Measurements from ENCODE around the gene MAPK6. TPM values are rescaled to one million over a fixed set of nuclear protein-coding genes. Genes with fewer than 3 reads are reported as not detected.

The MAPK6 gene
- polyA plus RNA-seq, 1 experiment = 74.3 TPM

- Histone ChIP-seq H3K9me3 (ENCODE audit: control insufficient read depth, insufficient read depth, low read length) (no peaks in the 10 kb centered on the region; the same call in 1 of the 2 replicates), H3K4me3 (ENCODE audit: low read depth, low read length) (no peak overlapping the region), H3K27ac (ENCODE audit: low read depth, low read length) (no peak overlapping the region), H3K27me3 (ENCODE audit: control insufficient read depth, insufficient read depth, low read length) (no peaks in the 10 kb centered on the region)
- TF ChIP-seq, protein P1, sequence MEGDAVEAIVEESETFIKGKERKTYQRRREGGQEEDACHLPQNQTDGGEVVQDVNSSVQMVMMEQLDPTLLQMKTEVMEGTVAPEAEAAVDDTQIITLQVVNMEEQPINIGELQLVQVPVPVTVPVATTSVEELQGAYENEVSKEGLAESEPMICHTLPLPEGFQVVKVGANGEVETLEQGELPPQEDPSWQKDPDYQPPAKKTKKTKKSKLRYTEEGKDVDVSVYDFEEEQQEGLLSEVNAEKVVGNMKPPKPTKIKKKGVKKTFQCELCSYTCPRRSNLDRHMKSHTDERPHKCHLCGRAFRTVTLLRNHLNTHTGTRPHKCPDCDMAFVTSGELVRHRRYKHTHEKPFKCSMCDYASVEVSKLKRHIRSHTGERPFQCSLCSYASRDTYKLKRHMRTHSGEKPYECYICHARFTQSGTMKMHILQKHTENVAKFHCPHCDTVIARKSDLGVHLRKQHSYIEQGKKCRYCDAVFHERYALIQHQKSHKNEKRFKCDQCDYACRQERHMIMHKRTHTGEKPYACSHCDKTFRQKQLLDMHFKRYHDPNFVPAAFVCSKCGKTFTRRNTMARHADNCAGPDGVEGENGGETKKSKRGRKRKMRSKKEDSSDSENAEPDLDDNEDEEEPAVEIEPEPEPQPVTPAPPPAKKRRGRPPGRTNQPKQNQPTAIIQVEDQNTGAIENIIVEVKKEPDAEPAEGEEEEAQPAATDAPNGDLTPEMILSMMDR (IDR thresholded peaks at IDR 0.05; ENCODE audit: low read depth, low read length) = no peak
- CTCF ChIA-PET = interaction anchor here (1.3 to 1.6 kb wide), 2 partner anchors 19 to 20 kb away, joined by 4 read pairs; no protein-coding TSS in a partner anchor
- POLR2A ChIA-PET = interaction anchor here (0.7 to 1.1 kb wide), 2 partner anchors 76 to 126 kb away, joined by 3 to 4 read pairs; partner anchors contain the start of gene LEO1
- DNase-seq (ENCODE audit: low read depth, low spot score) = no peak
Observed at GRCh38 chr15:52098323-52098722, 79.3 kb downstream of the MAPK6 start.

GRCh38 chr15:52099651-52100272, 80.7 kb downstream of the MAPK6 start:
- no peak overlapping the region for H3K27ac ChIP-seq (ENCODE audit: low read depth, low read length)
- TF ChIP-seq, protein P1 (IDR thresholded peaks at IDR 0.05; ENCODE audit: low read depth, low read length) = no peak
- no peaks in the 10 kb centered on the region for H3K27me3 ChIP-seq (ENCODE audit: control insufficient read depth, insufficient read depth, low read length)
- H3K4me3 ChIP-seq (ENCODE audit: low read depth, low read length) = no peak overlapping the region
- no peak for DNase-seq (ENCODE audit: low read depth, low spot score)
- ChIA-PET POLR2A (no interaction called here), CTCF (interaction anchor here (1.6 kb wide), 1 partner anchor 21 kb away, joined by 4 read pairs; no protein-coding TSS in a partner anchor)
- no peaks in the 10 kb centered on the region; the same call in 1 of the 2 replicates for H3K9me3 ChIP-seq (ENCODE audit: control insufficient read depth, insufficient read depth, low read length)

DNA sequence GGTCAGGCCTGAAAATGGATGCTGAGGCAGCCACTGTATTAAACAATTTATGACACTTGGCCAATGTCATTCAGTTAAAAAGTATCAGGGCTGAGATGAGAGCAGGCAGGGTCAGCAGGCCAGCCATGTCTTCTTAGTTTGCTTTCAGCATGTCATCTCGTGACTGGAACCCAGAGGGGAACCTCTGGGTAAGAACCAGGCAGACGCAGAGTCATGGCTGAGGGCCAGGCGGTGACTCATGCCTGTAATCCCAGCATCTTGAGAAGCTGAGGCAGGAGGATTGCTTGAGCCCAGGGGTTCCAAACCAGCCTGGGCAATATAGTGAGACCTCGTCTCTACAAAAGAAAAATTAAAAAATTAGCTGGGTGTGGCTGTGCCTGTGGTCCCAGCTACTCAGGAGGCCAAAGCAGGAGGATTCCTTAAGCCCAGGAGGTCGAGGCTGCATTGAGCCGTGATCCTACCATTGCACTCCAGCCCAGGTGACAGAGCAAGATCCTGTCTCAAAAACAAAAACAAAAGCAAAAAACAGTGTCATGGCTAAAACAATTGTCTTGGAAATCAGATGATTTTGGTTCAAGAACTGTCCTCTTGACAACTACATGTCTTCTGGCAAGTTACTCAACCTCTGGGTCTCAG, 81.9 kb downstream of the MAPK6 start:
- Histone ChIP-seq H3K27ac (ENCODE audit: low read depth, low read length) (no peak overlapping the region), H3K9me3 (ENCODE audit: control insufficient read depth, insufficient read depth, low read length) (no peaks in the 10 kb centered on the region; the same call in 1 of the 2 replicates), H3K4me3 (ENCODE audit: low read depth, low read length) (no peak overlapping the region), H3K27me3 (ENCODE audit: control insufficient read depth, insufficient read depth, low read length) (no peaks in the 10 kb centered on the region)
- peak; percentile 74 for DNase-seq (ENCODE audit: low read depth, low spot score)
- ChIA-PET POLR2A (no interaction called here), CTCF (no interaction called here)
- TF ChIP-seq, protein P1 (IDR thresholded peaks at IDR 0.05; ENCODE audit: low read depth, low read length) = no peak

- ChIA-PET POLR2A (no interaction called here), CTCF (no interaction called here)
- Histone ChIP-seq H3K9me3 (ENCODE audit: control insufficient read depth, insufficient read depth, low read length) (no peaks in the 10 kb centered on the region; the same call in 1 of the 2 replicates), H3K27ac (ENCODE audit: low read depth, low read length) (peak overlapping the region; percentile 3), H3K4me3 (ENCODE audit: low read depth, low read length) (no peak overlapping the region), H3K27me3 (ENCODE audit: control insufficient read depth, insufficient read depth, low read length) (no peaks in the 10 kb centered on the region)
- TF ChIP-seq, protein P1 (IDR thresholded peaks at IDR 0.05; ENCODE audit: low read depth, low read length) = no peak
- DNase-seq (ENCODE audit: low read depth, low spot score) = no peak
Observed at GRCh38 chr15:52101542-52102323, 82.7 kb downstream of the MAPK6 start.

All from AG04450 (cell line).